H9 (cell line): ENCODE data around the gene SIRT6. TPM values are rescaled to one million over a fixed set of nuclear protein-coding genes. Genes with fewer than 3 reads are reported as not detected.

ENCODE experiments used
- DNase-seq: peaks from one replicate; pipeline ENCODE4 v3.0.0-alpha.2; 2017
- H2AFZ ChIP-seq: one replicate; pipeline ENCODE4 v1.6.1; 2013; ENCODE audit warnings: mild to moderate bottlenecking, low read length, control low read depth, moderate library complexity
- H2AK5ac ChIP-seq: 2 replicates; pipeline ENCODE4 v1.6.1; 2013; ENCODE audit warnings: low read length, control low read depth, mixed read lengths; ENCODE audit not compliant: insufficient read length
- H2BK120ac ChIP-seq: one replicate; pipeline ENCODE4 v1.6.1; 2013; ENCODE audit warnings: low read depth, mild to moderate bottlenecking, low read length, control low read depth, inconsistent platforms; ENCODE audit not compliant: poor library complexity, severe bottlenecking
- H2BK12ac ChIP-seq: 2 replicates; pipeline ENCODE4 v1.6.1; 2013; ENCODE audit warnings: low read length, control low read depth, mixed read lengths, low read depth; ENCODE audit not compliant: insufficient read length
- H2BK15ac ChIP-seq: 2 replicates; pipeline ENCODE4 v1.6.1; 2013; ENCODE audit warnings: low read depth, low read length, control low read depth
- H2BK20ac ChIP-seq: one replicate; pipeline ENCODE4 v1.6.1; 2013; ENCODE audit warnings: low read depth, mild to moderate bottlenecking, low read length, control low read depth, inconsistent platforms; ENCODE audit not compliant: poor library complexity, severe bottlenecking
- H2BK5ac ChIP-seq: 2 replicates; pipeline ENCODE4 v1.6.1; 2013; ENCODE audit warnings: low read length, control low read depth, mixed read lengths; ENCODE audit not compliant: insufficient read length
- H3K14ac ChIP-seq: 2 replicates; pipeline ENCODE4 v1.6.1; 2013; ENCODE audit warnings: low read length, control low read depth; ENCODE audit not compliant: insufficient read depth
- H3K18ac ChIP-seq: 2 replicates; pipeline ENCODE4 v1.6.1; 2013; ENCODE audit warnings: low read depth, mild to moderate bottlenecking, mixed read lengths, low read length, control low read depth; ENCODE audit not compliant: insufficient read length
- H3K23ac ChIP-seq: 2 replicates; pipeline ENCODE4 v1.6.1; 2013; ENCODE audit warnings: low read length, control low read depth, mixed read lengths, low read depth; ENCODE audit not compliant: insufficient read length
- H3K23me2 ChIP-seq: 2 replicates; pipeline ENCODE4 v1.6.1; 2013; ENCODE audit warnings: low read depth, mild to moderate bottlenecking, mixed read lengths, low read length, control low read depth; ENCODE audit not compliant: insufficient read length, poor library complexity, severe bottlenecking
- H3K27ac ChIP-seq: 2 replicates; pipeline ENCODE4 v1.5.1; 2013; ENCODE audit warnings: low read length, control low read depth, mixed read lengths, low read depth; ENCODE audit not compliant: insufficient read length
- H3K27me3 ChIP-seq: 2 replicates; pipeline ENCODE4 v1.6.1; 2013; ENCODE audit warnings: low read length, control low read depth, inconsistent platforms; ENCODE audit not compliant: insufficient read depth
- H3K4ac ChIP-seq: 2 replicates; pipeline ENCODE4 v1.6.1; 2013; ENCODE audit warnings: low read depth, mild to moderate bottlenecking, control low read depth, inconsistent platforms, low read length, moderate library complexity
- H3K4me1 ChIP-seq: 2 replicates; pipeline ENCODE4 v1.6.1; 2013; ENCODE audit warnings: low read length, control low read depth, inconsistent platforms; ENCODE audit not compliant: insufficient read depth
- H3K4me2 ChIP-seq: 2 replicates; pipeline ENCODE4 v1.6.1; 2013; ENCODE audit warnings: low read length, control low read depth, mixed read lengths; ENCODE audit not compliant: insufficient read length, insufficient read depth
- H3K56ac ChIP-seq: 2 replicates; pipeline ENCODE4 v1.6.1; 2013; ENCODE audit warnings: low read depth, mild to moderate bottlenecking, mixed read lengths, low read length, control low read depth; ENCODE audit not compliant: insufficient read length
- H3K79me1 ChIP-seq: 2 replicates; pipeline ENCODE4 v1.6.1; 2013; ENCODE audit warnings: low read depth, mild to moderate bottlenecking, moderate library complexity, low read length, control low read depth, inconsistent platforms; ENCODE audit not compliant: insufficient read depth, poor library complexity, severe bottlenecking
- H3K79me2 ChIP-seq: 2 replicates; pipeline ENCODE4 v1.6.1; 2013; ENCODE audit warnings: low read length, control low read depth, inconsistent platforms; ENCODE audit not compliant: insufficient read depth
- H3K9ac ChIP-seq: 2 replicates; pipeline ENCODE4 v1.6.1; 2013; ENCODE audit warnings: low read length, control low read depth, mixed read lengths; ENCODE audit not compliant: insufficient read length; ENCODE audit errors: extremely low read depth
- H3K9me3 ChIP-seq: one replicate; pipeline ENCODE4 v1.6.1; 2013; ENCODE audit warnings: low read depth, low read length, inconsistent platforms; ENCODE audit not compliant: control insufficient read depth
- H3T11ph ChIP-seq: one replicate; pipeline ENCODE4 v1.6.1; 2013; ENCODE audit warnings: mild to moderate bottlenecking, low read length, control low read depth, inconsistent platforms
- H4K20me1 ChIP-seq: one replicate; pipeline ENCODE4 v1.6.1; 2013; ENCODE audit not compliant: control insufficient read depth, insufficient read length, insufficient read depth
- H4K5ac ChIP-seq: 2 replicates; pipeline ENCODE4 v1.6.1; 2013; ENCODE audit warnings: low read depth, mild to moderate bottlenecking, mixed read lengths, low read length, control low read depth; ENCODE audit not compliant: insufficient read length
- H4K8ac ChIP-seq: replicated peaks from 2 replicates; pipeline ENCODE4 v1.6.1; 2013; ENCODE audit warnings: low read length, control low read depth, mixed read lengths, low read depth; ENCODE audit not compliant: insufficient read length
- H4K91ac ChIP-seq: 2 replicates; pipeline ENCODE4 v1.6.1; 2013; ENCODE audit warnings: low read depth, mild to moderate bottlenecking, moderate library complexity, mixed read lengths, low read length, control low read depth; ENCODE audit not compliant: insufficient read length
- H3K27ac Mint-ChIP-seq, 3 experiments: 2 replicates in 2 of 3; 3 replicates in 1 of 3; pipeline ENCODE4 v1.8.0; 2020 to 2021; ENCODE audit warnings: mixed read lengths in 3 of 3, mild to moderate bottlenecking in 1 of 3, moderate library complexity in 1 of 3
- H3K27me3 Mint-ChIP-seq: 2 replicates; pipeline ENCODE4 v1.8.0; 2021; ENCODE audit warnings: low read depth, mild to moderate bottlenecking, moderate library complexity, mixed read lengths
- H3K36me3 Mint-ChIP-seq, 3 experiments: 2 replicates in 2 of 3; 3 replicates in 1 of 3; pipeline ENCODE4 v1.8.0; 2020 to 2021; ENCODE audit warnings: low read depth in 3 of 3, mixed read lengths in 3 of 3; ENCODE audit not compliant: insufficient read depth in 1 of 3
- H3K4me1 Mint-ChIP-seq, 2 experiments: 2 replicates each; pipeline ENCODE4 v1.8.0; 2020; ENCODE audit warnings: mixed read lengths in 2 of 2
- H3K4me3 Mint-ChIP-seq, 2 experiments: 2 replicates in 1 of 2; 3 replicates in 1 of 2; pipeline ENCODE4 v1.8.0; 2020 to 2021; ENCODE audit warnings: mild to moderate bottlenecking in 2 of 2, mixed read lengths in 2 of 2, moderate library complexity in 1 of 2
- H3K9me3 Mint-ChIP-seq, 2 experiments: 2 replicates in 1 of 2; 3 replicates in 1 of 2; pipeline ENCODE4 v1.8.0; 2020; ENCODE audit warnings: mild to moderate bottlenecking in 2 of 2, mixed read lengths in 2 of 2, moderate library complexity in 1 of 2
- WGBS: extraction: QIAGEN DNeasy Blood & Tissue Kit; methylation state at CpG from one replicate; pipeline ENCODE4 v1.1.7; 2013; ENCODE audit warnings: missing lambda C conversion rate, low lambda C conversion rate, mixed read lengths; ENCODE audit not compliant: insufficient read length; ENCODE audit errors: extremely low coverage; 5-methylcytosine and 5-hydroxymethylcytosine counted together
- total RNA-seq: library from RNA; stranded (reverse); gene quantifications from 2 replicates; pipeline ENCODE4 v1.2.1, GENCODE V29; 2021
- TF ChIP-seq, protein P1 (sequence below): fragments of 200-600 bp; sonication (generic); conservative IDR thresholded peaks from 3 replicates; pipeline ENCODE4 v1.8.0; 2021; ENCODE audit warnings: antibody characterized with exemption, mild to moderate bottlenecking

The SIRT6 gene
- total RNA-seq, 1 experiment from 2014 or later = 24.9 TPM

- Histone ChIP-seq H4K5ac (no peak overlapping the region), H3K4me1 (no peaks in the 10 kb centered on the region), H2BK20ac (no peak overlapping the region), H3K9ac (no peak overlapping the region), H4K91ac (no peak overlapping the region), H3K4ac (no peak overlapping the region), H3K18ac (no peak overlapping the region), H2BK120ac (no peak overlapping the region), H3K56ac (no peak overlapping the region), H3K9me3 (no peaks in the 10 kb centered on the region), H3K4me2 (no peak overlapping the region), H3K79me2 (no peaks in the 10 kb centered on the region), H2BK5ac (no peak overlapping the region), H3K27me3 (no peaks in the 10 kb centered on the region), H2BK15ac (no peak overlapping the region), H3K23me2 (no peaks in the 10 kb centered on the region), H3T11ph (no peak overlapping the region), H3K27ac (no peak overlapping the region), H3K23ac (no peak overlapping the region), H2AFZ (no peak overlapping the region), H4K20me1 (no peaks in the 10 kb centered on the region), H4K8ac (no peak overlapping the region), H3K79me1 (no peaks in the 10 kb centered on the region), H3K14ac (no peak overlapping the region), H2AK5ac (no peak overlapping the region), H2BK12ac (no peak overlapping the region)
- Mint-ChIP-seq H3K4me3 (no peak overlapping the region), H3K27ac (no peak overlapping the region), H3K27me3 (peaks cover 51% of the 10 kb centered on the region), H3K9me3 (no peaks in the 10 kb centered on the region; a peak in 1 of 5 replicates), H3K4me1 (peaks cover 0 to 4% of the 10 kb centered on the region in 2 experiments; a peak in 2 of 4 replicates), H3K36me3 (no peaks in the 10 kb centered on the region)
- TF ChIP-seq, protein P1, sequence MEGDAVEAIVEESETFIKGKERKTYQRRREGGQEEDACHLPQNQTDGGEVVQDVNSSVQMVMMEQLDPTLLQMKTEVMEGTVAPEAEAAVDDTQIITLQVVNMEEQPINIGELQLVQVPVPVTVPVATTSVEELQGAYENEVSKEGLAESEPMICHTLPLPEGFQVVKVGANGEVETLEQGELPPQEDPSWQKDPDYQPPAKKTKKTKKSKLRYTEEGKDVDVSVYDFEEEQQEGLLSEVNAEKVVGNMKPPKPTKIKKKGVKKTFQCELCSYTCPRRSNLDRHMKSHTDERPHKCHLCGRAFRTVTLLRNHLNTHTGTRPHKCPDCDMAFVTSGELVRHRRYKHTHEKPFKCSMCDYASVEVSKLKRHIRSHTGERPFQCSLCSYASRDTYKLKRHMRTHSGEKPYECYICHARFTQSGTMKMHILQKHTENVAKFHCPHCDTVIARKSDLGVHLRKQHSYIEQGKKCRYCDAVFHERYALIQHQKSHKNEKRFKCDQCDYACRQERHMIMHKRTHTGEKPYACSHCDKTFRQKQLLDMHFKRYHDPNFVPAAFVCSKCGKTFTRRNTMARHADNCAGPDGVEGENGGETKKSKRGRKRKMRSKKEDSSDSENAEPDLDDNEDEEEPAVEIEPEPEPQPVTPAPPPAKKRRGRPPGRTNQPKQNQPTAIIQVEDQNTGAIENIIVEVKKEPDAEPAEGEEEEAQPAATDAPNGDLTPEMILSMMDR = no peak
- no CpG with 5 or more reads among the region's 6 CpGs for WGBS
- no peak for DNase-seq
Measured at GRCh38 chr19:4151623-4152022, 30.7 kb downstream of the SIRT6 start.
